IMR-90 (cell line): ENCODE measurements around the gene FAM81A. TPM values are rescaled to one million over a fixed set of nuclear protein-coding genes. Genes with fewer than 3 reads are reported as not detected.

ENCODE experiments used
- ATAC-seq: fragments of 200-7000 bp; cut with Tn5 transposase; 2 replicates; pipeline ENCODE4 v1.9.1; 2020; ENCODE audit warnings: low read depth, mild to moderate bottlenecking, moderate library complexity
- BruUV-seq: library from RNA; stranded (reverse); fragments of 400-500 nt; replicated peaks from 2 replicates; lab custom pipeline; 2021; lab: Mats Ljungman, UMichigan
- CTCF ChIA-PET: fragments of 300-600 bp; formaldehyde crosslinking; extraction: SDS; loops from one replicate; lab custom pipeline; 2021; ENCODE audit warnings: antibody characterized with exemption; lab: Yijun Ruan, JAX
- POLR2A ChIA-PET: fragments of 300-600 bp; sonication (Branson Sonifier 250); formaldehyde crosslinking; loops from one replicate; lab custom pipeline; 2022; ENCODE audit warnings: antibody characterized with exemption; ENCODE audit not compliant: unreplicated experiment; lab: Charles Lee
- DNase-seq: peaks from one replicate; pipeline ENCODE4 v3.0.0; 2013
- H2AFZ ChIP-seq: replicated peaks from 2 replicates; pipeline ENCODE3; 2013; ENCODE audit warnings: low read length, mild to moderate bottlenecking; ENCODE audit not compliant: poor library complexity
- H2AK5ac ChIP-seq: 2 replicates; pipeline ENCODE4 v1.6.1; 2013; ENCODE audit warnings: low read depth, low read length, inconsistent platforms
- H2AK9ac ChIP-seq: replicated peaks from 2 replicates; pipeline ENCODE3; 2013; ENCODE audit warnings: mild to moderate bottlenecking, low read depth, low read length, moderate library complexity; ENCODE audit not compliant: poor library complexity
- H2BK120ac ChIP-seq: 2 replicates; pipeline ENCODE4 v1.6.1; 2013; ENCODE audit warnings: low read depth, low read length, inconsistent platforms
- H2BK15ac ChIP-seq: 3 replicates; pipeline ENCODE4 v1.6.1; 2013; ENCODE audit warnings: low read depth, low read length, inconsistent platforms
- H2BK20ac ChIP-seq: 2 replicates; pipeline ENCODE4 v1.6.1; 2013; ENCODE audit warnings: low read depth, mild to moderate bottlenecking, inconsistent platforms, low read length, moderate library complexity
- H2BK5ac ChIP-seq: 2 replicates; pipeline ENCODE4 v1.6.1; 2013; ENCODE audit warnings: mild to moderate bottlenecking, low read depth, low read length, inconsistent platforms; ENCODE audit not compliant: poor library complexity, severe bottlenecking
- H3K14ac ChIP-seq: replicated peaks from 2 replicates; pipeline ENCODE4 v1.6.1; 2013; ENCODE audit warnings: low read depth, low read length, inconsistent platforms
- H3K18ac ChIP-seq: 2 replicates; pipeline ENCODE4 v1.6.1; 2013; ENCODE audit warnings: low read depth, low read length, control low read depth
- H3K23ac ChIP-seq: 2 replicates; pipeline ENCODE4 v1.6.1; 2013; ENCODE audit warnings: low read depth, low read length, inconsistent platforms
- H3K27ac ChIP-seq: 2 replicates; pipeline ENCODE4 v1.5.1; 2013; ENCODE audit warnings: mild to moderate bottlenecking, control low read depth, low read length; ENCODE audit not compliant: insufficient read depth
- H3K27me3 ChIP-seq: 2 replicates; pipeline ENCODE4 v1.6.1; 2013; ENCODE audit warnings: low read length; ENCODE audit not compliant: control insufficient read depth, insufficient read depth
- H3K36me3 ChIP-seq: 2 replicates; pipeline ENCODE4 v1.6.1; 2013; ENCODE audit warnings: low read length, mixed read lengths; ENCODE audit not compliant: control insufficient read depth, insufficient read depth
- H3K4ac ChIP-seq: 2 replicates; pipeline ENCODE4 v1.6.1; 2013; ENCODE audit warnings: low read depth, low read length, inconsistent platforms
- H3K4me1 ChIP-seq: 2 replicates; pipeline ENCODE4 v1.6.1; 2013; ENCODE audit warnings: low read length, mixed read lengths; ENCODE audit not compliant: control insufficient read depth, insufficient read depth
- H3K4me2 ChIP-seq: 2 replicates; pipeline ENCODE4 v1.6.1; 2013; ENCODE audit warnings: low read depth, mild to moderate bottlenecking, control low read depth, low read length, moderate library complexity
- H3K4me3 ChIP-seq: 2 replicates; pipeline ENCODE4 v1.5.1; 2013; ENCODE audit warnings: low read depth, mild to moderate bottlenecking, control low read depth, low read length, moderate library complexity; ENCODE audit not compliant: insufficient read depth
- H3K56ac ChIP-seq: 2 replicates; pipeline ENCODE4 v1.6.1; 2013; ENCODE audit warnings: low read length, inconsistent platforms; ENCODE audit not compliant: insufficient read depth; ENCODE audit errors: extremely low read depth
- H3K79me1 ChIP-seq, 2 experiments: 2 replicates each; pipeline ENCODE4 v1.6.1; 2013; ENCODE audit warnings: low read length in 2 of 2, inconsistent platforms in 1 of 2, low read depth in 1 of 2
- H3K9ac ChIP-seq: 2 replicates; pipeline ENCODE4 v1.6.1; 2013; ENCODE audit warnings: low read depth, low read length, control low read depth
- H3K9me1 ChIP-seq: 2 replicates; pipeline ENCODE4 v1.6.1; 2013; ENCODE audit warnings: low read length, inconsistent platforms; ENCODE audit not compliant: insufficient read depth
- H3K9me3 ChIP-seq: 2 replicates; pipeline ENCODE4 v1.6.1; 2013; ENCODE audit warnings: low read length; ENCODE audit not compliant: control insufficient read depth, insufficient read depth
- H4K20me1 ChIP-seq: 2 replicates; pipeline ENCODE4 v1.6.1; 2013; ENCODE audit warnings: low read length, inconsistent platforms; ENCODE audit not compliant: insufficient read depth
- H4K5ac ChIP-seq: 2 replicates; pipeline ENCODE4 v1.6.1; 2013; ENCODE audit warnings: mild to moderate bottlenecking, low read depth, low read length, control low read depth
- H4K8ac ChIP-seq, 2 experiments: 2 replicates each; pipeline ENCODE4 v1.6.1; 2013; ENCODE audit warnings: low read depth in 2 of 2, low read length in 2 of 2, control low read depth in 1 of 2, inconsistent platforms in 1 of 2
- H4K91ac ChIP-seq: 2 replicates; pipeline ENCODE4 v1.6.1; 2013; ENCODE audit warnings: low read depth, low read length, inconsistent platforms; ENCODE audit not compliant: insufficient read depth
- BHLHE40 ChIP-seq: fragments of 150-350 bp; IDR thresholded peaks from 2 replicates; pipeline ENCODE4 v1.6.1; 2016; ENCODE audit warnings: mild to moderate bottlenecking, low read depth, low read length
- CEBPB ChIP-seq: IDR thresholded peaks from 2 replicates; pipeline ENCODE4 v1.6.1; 2012; ENCODE audit warnings: low read depth, low read length, improper control_type of control experiment
- CHD1 ChIP-seq: IDR thresholded peaks from 2 replicates; pipeline ENCODE4 v1.6.1; 2012; ENCODE audit warnings: low read depth, low read length, improper control_type of control experiment
- FOS ChIP-seq: fragments of 150-350 bp; IDR thresholded peaks from 2 replicates; pipeline ENCODE4 v1.6.1; 2016; ENCODE audit warnings: low read depth, low read length
- MAFK ChIP-seq: IDR thresholded peaks from 2 replicates; pipeline ENCODE4 v1.6.1; 2012; ENCODE audit warnings: low read depth, low read length, improper control_type of control experiment
- MAZ ChIP-seq: IDR thresholded peaks from 2 replicates; pipeline ENCODE4 v1.6.1; 2012; ENCODE audit warnings: low read depth, mild to moderate bottlenecking, low read length, improper control_type of control experiment, moderate library complexity, borderline replicate concordance
- MXI1 ChIP-seq: IDR thresholded peaks from 2 replicates; pipeline ENCODE4 v1.6.1; 2012; ENCODE audit warnings: low read depth, mild to moderate bottlenecking, low read length, moderate library complexity, borderline replicate concordance
- NFE2L2 ChIP-seq: fragments of 150-350 bp; IDR thresholded peaks from 2 replicates; pipeline ENCODE4 v1.6.1; 2016; ENCODE audit warnings: low read depth, mild to moderate bottlenecking, low read length
- POLR2A ChIP-seq: IDR thresholded peaks from 2 replicates; pipeline ENCODE4 v1.6.1; 2012; ENCODE audit warnings: mild to moderate bottlenecking, low read depth, low read length
- RAD21 ChIP-seq: IDR thresholded peaks from 2 replicates; pipeline ENCODE4 v1.6.1; 2012; ENCODE audit warnings: low read length, improper control_type of control experiment
- RCOR1 ChIP-seq: IDR thresholded peaks from 2 replicates; pipeline ENCODE4 v1.6.1; 2012; ENCODE audit warnings: mild to moderate bottlenecking, low read length, improper control_type of control experiment; ENCODE audit not compliant: insufficient replicate concordance
- RFX5 ChIP-seq: IDR thresholded peaks from 2 replicates; pipeline ENCODE4 v1.8.0; 2012; ENCODE audit warnings: low read depth, mild to moderate bottlenecking, low read length, moderate library complexity
- SMC3 ChIP-seq: fragments of 150-350 bp; IDR thresholded peaks from 2 replicates; pipeline ENCODE4 v1.6.1; 2016; ENCODE audit warnings: low read depth, mild to moderate bottlenecking, antibody characterized with exemption, low read length, moderate library complexity
- WGBS, 2 experiments: methylation state at CpG; one replicate each; pipeline versions ENCODE4 v1.1.5 to v1.1.7; 2013; ENCODE audit warnings: missing lambda C conversion rate in 2 of 2; ENCODE audit not compliant: insufficient read length in 1 of 2; ENCODE audit errors: extremely low coverage in 2 of 2; 5-methylcytosine and 5-hydroxymethylcytosine counted together
- dilution Hi-C: fragments of 300-500 bp; cut with HindIII; formaldehyde crosslinking; loops from one replicate; pipeline ENCODE4 v1.14.3; 2018; ENCODE audit warnings: low sequenced_read_pairs; ENCODE audit not compliant: unreplicated experiment
- in situ Hi-C: fragments of 300-500 bp; cut with MboI; formaldehyde crosslinking; loops from 3 replicates; pipeline ENCODE4 v1.14.3; 2019; ENCODE audit warnings: low sequenced_read_pairs, inconsistent platforms, mixed read lengths
- intact Hi-C: fragments of 100-400 bp; cut with micrococcal nuclease; formaldehyde crosslinking; loops from 2 replicates; pipeline ENCODE4 v1.10.0; 2022
- polyA plus RNA-seq, 3 experiments: library from polyadenylated mRNA; depleted of rRNA; stranded (reverse); fragments of >200 nt; gene quantifications; 2 replicates each; pipeline ENCODE4 v1.2.3, GENCODE V29; 2012; ENCODE audit warnings: low replicate concordance in 1 of 3
- total RNA-seq: library from RNA; depleted of rRNA; stranded (reverse); fragments of >200 nt; gene quantifications from 2 replicates; pipeline ENCODE4 v1.2.3, GENCODE V29; 2012
- TF ChIP-seq, protein P1 (sequence below): conservative IDR thresholded peaks from 2 replicates; pipeline ENCODE4 v1.5.1; 2012; ENCODE audit warnings: mild to moderate bottlenecking, low read depth, low read length, improper control_type of control experiment
- TF ChIP-seq, protein P2 (sequence below): fragments of 150-350 bp; IDR thresholded peaks from 2 replicates; pipeline ENCODE4 v1.6.1; 2016; ENCODE audit warnings: low read depth, mild to moderate bottlenecking, low read length, moderate library complexity, borderline replicate concordance

The FAM81A gene
- total and polyA plus RNA-seq, 2 of the 4 experiments (the other 2 are of a cell fraction): not detected

DNA sequence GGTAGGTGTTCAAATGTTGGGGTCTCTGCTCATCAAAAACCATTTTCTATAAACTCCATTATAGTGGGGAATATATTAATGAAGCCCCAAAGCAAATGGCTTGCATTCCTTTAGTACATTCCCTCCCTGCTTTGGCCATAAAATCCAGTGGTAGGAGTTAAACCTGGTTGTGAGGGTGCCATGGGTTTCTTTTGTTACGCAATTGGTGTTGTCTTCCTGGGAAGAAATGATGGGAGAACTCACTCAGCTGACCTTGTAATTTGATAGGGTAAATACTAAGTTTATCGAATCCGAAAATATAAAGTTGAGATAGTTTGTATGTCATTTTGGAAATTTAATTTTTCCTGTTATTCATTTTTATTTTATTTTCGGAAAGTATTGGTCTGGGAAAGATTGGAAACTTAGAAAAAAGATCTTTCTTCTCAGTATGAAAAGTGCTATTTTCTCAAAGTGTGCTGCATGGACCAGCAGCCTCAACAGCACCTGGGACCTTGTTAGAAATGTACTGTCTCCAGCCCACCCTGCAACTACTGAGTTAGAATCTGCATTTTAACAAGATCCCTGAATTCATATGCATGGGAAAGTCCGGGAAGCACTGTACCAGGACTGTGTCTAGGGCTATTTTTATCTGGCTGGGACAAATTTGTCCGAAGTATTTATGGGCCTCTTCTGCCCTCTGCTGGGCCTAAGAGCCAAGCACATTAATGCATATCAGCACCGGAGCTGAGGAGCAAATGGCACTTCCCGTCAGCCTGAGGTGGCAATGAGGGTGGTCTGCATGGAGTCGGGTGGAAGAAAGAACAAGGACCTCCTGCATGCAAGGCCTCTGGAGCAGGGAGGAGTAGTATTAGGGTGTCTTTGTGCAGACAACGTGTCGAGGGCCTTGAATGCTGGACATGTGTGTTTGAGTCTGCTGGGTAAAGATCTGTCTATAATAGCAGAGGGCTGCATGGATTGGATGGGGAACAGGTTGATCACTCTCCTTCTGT is 54.7 kb downstream of the FAM81A start:
- no peak overlapping the region for H2BK20ac ChIP-seq
- no peak overlapping the region for H3K18ac ChIP-seq
- dilution Hi-C loops: no loop called here
- H3K27ac ChIP-seq: no peak overlapping the region
- no peaks in the 10 kb centered on the region; the same call in 1 of the 2 replicates for H3K27me3 ChIP-seq
- H3K4me1 ChIP-seq: no peaks in the 10 kb centered on the region
- no peak overlapping the region for H3K23ac ChIP-seq
- H4K20me1 ChIP-seq: no peaks in the 10 kb centered on the region
- no peak overlapping the region for H3K9ac ChIP-seq
- H3K14ac ChIP-seq: no peak overlapping the region
- no peak overlapping the region for H3K4ac ChIP-seq
- no peaks in the 10 kb centered on the region for H3K9me1 ChIP-seq
- POLR2A ChIA-PET: no interaction called here
- intact Hi-C loops: loop anchor here (1.0 to 5.0 kb wide), 7 partner anchors 119 to 1266 kb away; no protein-coding TSS in a partner anchor
- CTCF ChIA-PET: interaction anchor here (0.5 to 1.5 kb wide), 3 partner anchors 246 to 336 kb away, joined by 3 read pairs; no protein-coding TSS in a partner anchor
- H2BK5ac ChIP-seq: no peak overlapping the region
- ATAC-seq (peak; percentile 99), DNase-seq (peak; percentile 70)
- no peak overlapping the region for H2BK120ac ChIP-seq
- no peak overlapping the region for H4K5ac ChIP-seq
- no peak overlapping the region for H3K56ac ChIP-seq
- no peak overlapping the region for H4K8ac ChIP-seq
- no peaks in the 10 kb centered on the region for H3K36me3 ChIP-seq
- peak overlapping the region; percentile 26 for H3K4me2 ChIP-seq
- 0% methylated on average over 1 of the region's 11 CpGs; no CpG with 5 or more reads in 1 of the 2 experiments for WGBS, 2 experiments
- H2AK5ac ChIP-seq: no peak overlapping the region
- no peak overlapping the region for H4K91ac ChIP-seq
- H2BK15ac ChIP-seq: no peak overlapping the region
- in situ Hi-C loops: loop anchor here (5.0 to 25.0 kb wide), 4 partner anchors 248 to 1280 kb away; no protein-coding TSS in a partner anchor
- peak overlapping the region; percentile 79 for H2AFZ ChIP-seq
- H2AK9ac ChIP-seq: no peak overlapping the region
- no peak overlapping the region for H3K4me3 ChIP-seq
- peaks cover 3% of the 10 kb centered on the region; the same call in 1 of the 2 replicates for H3K9me3 ChIP-seq
- H3K79me1 ChIP-seq: no peaks in the 10 kb centered on the region
- no TSS peak for BruUV-seq
- TF ChIP-seq RAD21 (peak; percentile 94), CEBPB (peak; percentile 87), MAFK (no peak), NFE2L2 (no peak), CHD1 (no peak), POLR2A (0 out of 2 replicates have a peak, but pooled peaks have one; percentile 27), MXI1 (no peak), RFX5 (no peak), BHLHE40 (no peak), SMC3 (peak; percentile 94), FOS (no peak), MAZ (no peak), RCOR1 (no peak)
- TF ChIP-seq, protein P1, sequence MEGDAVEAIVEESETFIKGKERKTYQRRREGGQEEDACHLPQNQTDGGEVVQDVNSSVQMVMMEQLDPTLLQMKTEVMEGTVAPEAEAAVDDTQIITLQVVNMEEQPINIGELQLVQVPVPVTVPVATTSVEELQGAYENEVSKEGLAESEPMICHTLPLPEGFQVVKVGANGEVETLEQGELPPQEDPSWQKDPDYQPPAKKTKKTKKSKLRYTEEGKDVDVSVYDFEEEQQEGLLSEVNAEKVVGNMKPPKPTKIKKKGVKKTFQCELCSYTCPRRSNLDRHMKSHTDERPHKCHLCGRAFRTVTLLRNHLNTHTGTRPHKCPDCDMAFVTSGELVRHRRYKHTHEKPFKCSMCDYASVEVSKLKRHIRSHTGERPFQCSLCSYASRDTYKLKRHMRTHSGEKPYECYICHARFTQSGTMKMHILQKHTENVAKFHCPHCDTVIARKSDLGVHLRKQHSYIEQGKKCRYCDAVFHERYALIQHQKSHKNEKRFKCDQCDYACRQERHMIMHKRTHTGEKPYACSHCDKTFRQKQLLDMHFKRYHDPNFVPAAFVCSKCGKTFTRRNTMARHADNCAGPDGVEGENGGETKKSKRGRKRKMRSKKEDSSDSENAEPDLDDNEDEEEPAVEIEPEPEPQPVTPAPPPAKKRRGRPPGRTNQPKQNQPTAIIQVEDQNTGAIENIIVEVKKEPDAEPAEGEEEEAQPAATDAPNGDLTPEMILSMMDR: peak; percentile 92
- TF ChIP-seq, protein P2, sequence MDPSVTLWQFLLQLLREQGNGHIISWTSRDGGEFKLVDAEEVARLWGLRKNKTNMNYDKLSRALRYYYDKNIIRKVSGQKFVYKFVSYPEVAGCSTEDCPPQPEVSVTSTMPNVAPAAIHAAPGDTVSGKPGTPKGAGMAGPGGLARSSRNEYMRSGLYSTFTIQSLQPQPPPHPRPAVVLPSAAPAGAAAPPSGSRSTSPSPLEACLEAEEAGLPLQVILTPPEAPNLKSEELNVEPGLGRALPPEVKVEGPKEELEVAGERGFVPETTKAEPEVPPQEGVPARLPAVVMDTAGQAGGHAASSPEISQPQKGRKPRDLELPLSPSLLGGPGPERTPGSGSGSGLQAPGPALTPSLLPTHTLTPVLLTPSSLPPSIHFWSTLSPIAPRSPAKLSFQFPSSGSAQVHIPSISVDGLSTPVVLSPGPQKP: no peak
